SW 1271 (cell line): ENCODE results near the gene THBS3.
A peak's percentile ranks its signal among the peaks of the same experiment; 100 is the strongest.
"Not testable (repeated sequence)": the region's sequence is repeated elsewhere in the genome, so short reads cannot be mapped to it uniquely, and the experiment has no call there.

Experiments
- DNase-seq, 2 experiments: peaks; one replicate each; lab custom pipeline; 2025; lab: John Stamatoyannopoulos, UW

The THBS3 gene

GRCh38 chr1:155206891-155207805 is 549 bp downstream of the THBS3 start:
- DNase-seq = peak; percentile 48 to 70

GRCh38 chr1:155205969-155206593 is 1.6 kb downstream of the THBS3 start:
- no peak for DNase-seq

GRCh38 chr1:155205035-155205434 is 2.7 kb downstream of the THBS3 start:
- no peak for DNase-seq

- DNase-seq = no peak
Observed at GRCh38 chr1:155202731-155203515, 4.8 kb downstream of the THBS3 start.

- DNase-seq = no peak
Observed at GRCh38 chr1:155202198-155202597, 5.5 kb downstream of the THBS3 start.

GRCh38 chr1:155200920-155201319 is 6.8 kb downstream of the THBS3 start:
- DNase-seq = no peak

- no peak for DNase-seq
Observed at GRCh38 chr1:155199792-155200191, 7.9 kb downstream of the THBS3 start.

GRCh38 chr1:155198547-155198906 is 9.2 kb downstream of the THBS3 start:
- DNase-seq = no peak

GRCh38 chr1:155197901-155198546 is 9.7 kb downstream of the THBS3 start:
- no peak for DNase-seq

- DNase-seq = no peak
Observed at GRCh38 chr1:155196893-155197638, 10.6 kb downstream of the THBS3 start.

GRCh38 chr1:155196103-155196892 is 11.4 kb downstream of the THBS3 start:
- DNase-seq = no peak

GRCh38 chr1:155195201-155196102 is 12.2 kb downstream of the THBS3 start:
- DNase-seq = no peak

- not testable (repeated sequence) for DNase-seq
Observed at GRCh38 chr1:155193991-155194240, 13.8 kb downstream of the THBS3 start.

GRCh38 chr1:155193275-155193990 is 14.3 kb downstream of the THBS3 start:
- DNase-seq = peak; percentile 22 to 69

- no peak for DNase-seq
Observed at GRCh38 chr1:155192346-155193274, 15.1 kb downstream of the THBS3 start.

- DNase-seq = no peak
Observed at GRCh38 chr1:155191904-155192303, 15.8 kb downstream of the THBS3 start.

- DNase-seq = not testable (repeated sequence)
Observed at GRCh38 chr1:155189926-155190325, 17.8 kb downstream of the THBS3 start.

- no peak for DNase-seq
Observed at GRCh38 chr1:155188268-155188667, 19.4 kb downstream of the THBS3 start.
